Endothelial cell (in vitro differentiated cells): ENCODE data around the gene BBLN. TPM values are rescaled to one million over a fixed set of nuclear protein-coding genes. Genes with fewer than 3 reads are reported as not detected.

Source experiments
- DNase-seq: peaks from one replicate; pipeline ENCODE4 v3.0.0; 2021; ENCODE audit warnings: low spot score
- H3K27ac Mint-ChIP-seq: one replicate; pipeline ENCODE4 v1.8.0; 2021; ENCODE audit warnings: mixed read lengths, inconsistent platforms; ENCODE audit not compliant: unreplicated experiment
- H3K27me3 Mint-ChIP-seq: one replicate; pipeline ENCODE4 v1.8.0; 2021; ENCODE audit warnings: mild to moderate bottlenecking, moderate library complexity, mixed read lengths, inconsistent platforms; ENCODE audit not compliant: unreplicated experiment
- H3K36me3 Mint-ChIP-seq: one replicate; pipeline ENCODE4 v1.8.0; 2021; ENCODE audit warnings: mild to moderate bottlenecking, low read depth, mixed read lengths, inconsistent platforms; ENCODE audit not compliant: unreplicated experiment
- H3K4me1 Mint-ChIP-seq: one replicate; pipeline ENCODE4 v1.8.0; 2021; ENCODE audit warnings: mild to moderate bottlenecking, mixed read lengths, inconsistent platforms; ENCODE audit not compliant: unreplicated experiment
- H3K4me3 Mint-ChIP-seq: one replicate; pipeline ENCODE4 v1.8.0; 2021; ENCODE audit warnings: mild to moderate bottlenecking, mixed read lengths, inconsistent platforms; ENCODE audit not compliant: unreplicated experiment
- H3K9me3 Mint-ChIP-seq: one replicate; pipeline ENCODE4 v1.8.0; 2021; ENCODE audit warnings: mixed read lengths, inconsistent platforms; ENCODE audit not compliant: unreplicated experiment
- total RNA-seq: library from RNA; stranded (reverse); fragmentation: NEBNext Ultra II Directional; extraction: Animal tissue kit (Norgen Biotek cat#: 25700); gene quantifications from one replicate; pipeline ENCODE4 v1.2.1, GENCODE V29; 2021; ENCODE audit not compliant: unreplicated experiment
- TF ChIP-seq, protein P1 (sequence below): fragments of 200-600 bp; sonication (generic); IDR thresholded peaks from one replicate; pipeline ENCODE4 v1.5.0; 2021; ENCODE audit warnings: antibody characterized with exemption; ENCODE audit not compliant: unreplicated experiment

Gene BBLN
- total RNA-seq, 1 donor from 2014 or later: 62.1 TPM

DNA sequence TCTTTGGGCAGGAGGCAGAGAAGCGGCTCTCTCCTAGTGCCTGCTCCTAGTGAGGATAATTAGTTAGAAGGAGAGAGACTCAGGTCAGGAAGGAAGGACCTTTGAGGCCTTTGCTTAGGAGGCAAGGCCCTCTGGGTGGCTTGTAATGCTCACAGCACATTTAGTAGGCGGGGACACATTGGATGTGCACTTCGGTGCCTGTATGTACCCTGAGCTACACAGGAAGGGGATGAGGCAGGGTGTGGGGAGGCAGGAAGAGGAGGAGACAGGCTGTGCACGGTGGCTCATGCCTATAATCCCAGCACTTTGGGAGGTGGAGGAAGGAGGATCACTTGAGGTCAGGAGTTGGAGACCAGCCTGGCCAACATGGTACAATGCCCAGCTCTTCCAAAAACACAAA, 18.0 kb upstream of the BBLN start:
- no peaks in the 10 kb centered on the region for H3K36me3 Mint-ChIP-seq
- no peak for DNase-seq
- no peaks in the 10 kb centered on the region for H3K9me3 Mint-ChIP-seq

DNA sequence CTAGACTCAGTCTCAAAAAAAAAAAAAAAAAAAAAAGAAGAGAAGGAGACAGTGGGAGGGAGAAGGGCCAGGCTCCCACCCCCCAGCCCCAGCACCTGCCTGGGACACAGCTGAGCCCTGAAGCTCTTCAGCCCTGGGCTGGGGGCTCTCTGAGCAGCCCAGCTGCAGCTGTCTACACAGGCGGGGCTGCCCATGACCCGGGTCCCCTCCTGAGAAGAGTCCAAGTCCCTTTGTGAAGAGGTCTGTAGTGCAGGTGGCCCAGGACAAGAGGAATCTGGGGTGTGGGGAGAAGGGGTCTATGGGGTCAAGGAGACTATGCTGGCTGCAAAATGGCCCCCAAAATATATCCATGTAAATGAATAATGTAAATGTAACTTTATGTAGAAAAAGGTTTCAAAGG, 17.5 kb upstream of the BBLN start:
- no peak for DNase-seq
- H3K4me1 Mint-ChIP-seq: peaks cover 6% of the 10 kb centered on the region
- H3K27me3 Mint-ChIP-seq: peaks cover 11% of the 10 kb centered on the region
- H3K27ac Mint-ChIP-seq: no peak overlapping the region
- H3K9me3 Mint-ChIP-seq: no peaks in the 10 kb centered on the region
- no peak overlapping the region for H3K4me3 Mint-ChIP-seq
- H3K36me3 Mint-ChIP-seq: no peaks in the 10 kb centered on the region
- TF ChIP-seq, protein P1, sequence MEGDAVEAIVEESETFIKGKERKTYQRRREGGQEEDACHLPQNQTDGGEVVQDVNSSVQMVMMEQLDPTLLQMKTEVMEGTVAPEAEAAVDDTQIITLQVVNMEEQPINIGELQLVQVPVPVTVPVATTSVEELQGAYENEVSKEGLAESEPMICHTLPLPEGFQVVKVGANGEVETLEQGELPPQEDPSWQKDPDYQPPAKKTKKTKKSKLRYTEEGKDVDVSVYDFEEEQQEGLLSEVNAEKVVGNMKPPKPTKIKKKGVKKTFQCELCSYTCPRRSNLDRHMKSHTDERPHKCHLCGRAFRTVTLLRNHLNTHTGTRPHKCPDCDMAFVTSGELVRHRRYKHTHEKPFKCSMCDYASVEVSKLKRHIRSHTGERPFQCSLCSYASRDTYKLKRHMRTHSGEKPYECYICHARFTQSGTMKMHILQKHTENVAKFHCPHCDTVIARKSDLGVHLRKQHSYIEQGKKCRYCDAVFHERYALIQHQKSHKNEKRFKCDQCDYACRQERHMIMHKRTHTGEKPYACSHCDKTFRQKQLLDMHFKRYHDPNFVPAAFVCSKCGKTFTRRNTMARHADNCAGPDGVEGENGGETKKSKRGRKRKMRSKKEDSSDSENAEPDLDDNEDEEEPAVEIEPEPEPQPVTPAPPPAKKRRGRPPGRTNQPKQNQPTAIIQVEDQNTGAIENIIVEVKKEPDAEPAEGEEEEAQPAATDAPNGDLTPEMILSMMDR: no peak

More for the DNA sequence above, 18.0 kb upstream of the BBLN start:
- TF ChIP-seq, protein P1: no peak
- Mint-ChIP-seq H3K27ac (no peak overlapping the region), H3K4me3 (no peak overlapping the region), H3K27me3 (peaks cover 8% of the 10 kb centered on the region), H3K4me1 (peaks cover 6% of the 10 kb centered on the region)

DNA sequence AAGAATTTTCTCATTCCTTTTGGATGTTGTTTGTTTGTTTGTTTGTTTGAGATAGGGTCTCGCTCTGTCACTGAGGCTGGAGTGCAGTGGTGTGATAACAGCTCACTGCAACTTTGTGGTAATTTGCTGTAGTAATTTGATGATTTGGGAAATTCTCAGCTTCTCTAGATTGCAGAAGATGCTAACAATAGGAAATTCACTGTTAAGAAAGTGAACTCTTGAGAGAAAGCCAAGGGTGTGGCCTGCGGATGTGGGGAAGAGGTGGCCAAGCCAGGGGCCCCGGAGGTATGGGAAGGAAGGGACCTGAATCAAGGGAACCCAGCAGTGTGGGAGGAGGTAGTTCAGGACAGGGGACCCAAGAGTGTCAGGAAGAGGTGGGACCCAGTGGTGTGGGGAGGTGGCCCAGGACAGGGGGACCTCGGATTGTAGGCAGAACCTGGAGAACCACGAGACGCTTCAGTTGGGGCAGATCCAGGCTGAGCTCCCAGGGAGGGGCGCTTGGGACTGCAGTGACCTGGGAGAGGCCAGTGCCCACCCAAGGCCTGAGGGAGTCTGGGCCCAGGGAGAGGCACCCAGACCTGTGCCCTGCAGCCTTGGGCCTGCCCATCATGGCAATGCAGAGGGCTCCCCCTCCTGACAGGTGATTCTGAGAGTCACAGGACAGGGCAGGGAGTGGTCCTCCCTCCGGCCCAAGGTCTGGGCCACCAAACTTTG, 16.4 kb upstream of the BBLN start:
- no peak overlapping the region for H3K4me3 Mint-ChIP-seq

GRCh38 chr9:128144239-128145181, 15.6 kb upstream of the BBLN start:
- H3K27ac Mint-ChIP-seq: no peak overlapping the region
- TF ChIP-seq, protein P1: no peak
- no peak for DNase-seq
- peaks cover 11% of the 10 kb centered on the region for H3K27me3 Mint-ChIP-seq
- H3K4me1 Mint-ChIP-seq: peaks cover 10% of the 10 kb centered on the region
- no peak overlapping the region for H3K4me3 Mint-ChIP-seq
- no peaks in the 10 kb centered on the region for H3K36me3 Mint-ChIP-seq
- H3K9me3 Mint-ChIP-seq: no peaks in the 10 kb centered on the region

More for the DNA sequence above, 16.4 kb upstream of the BBLN start:
- DNase-seq: no peak
- Mint-ChIP-seq H3K4me1 (peaks cover 6% of the 10 kb centered on the region), H3K36me3 (no peaks in the 10 kb centered on the region), H3K27ac (no peak overlapping the region), H3K27me3 (peaks cover 11% of the 10 kb centered on the region), H3K9me3 (no peaks in the 10 kb centered on the region)
- TF ChIP-seq, protein P1: no peak

GRCh38 chr9:128145536-128145935, 14.5 kb upstream of the BBLN start:
- Mint-ChIP-seq H3K4me3 (no peak overlapping the region), H3K4me1 (peaks cover 10% of the 10 kb centered on the region), H3K9me3 (no peaks in the 10 kb centered on the region), H3K27me3 (peaks cover 14% of the 10 kb centered on the region), H3K27ac (no peak overlapping the region), H3K36me3 (no peaks in the 10 kb centered on the region)
- no peak for DNase-seq
- TF ChIP-seq, protein P1: no peak
